Lung (tissue), 12 donors: Measurements from ENCODE around the gene CGB3. TPM values are rescaled to one million over a fixed set of nuclear protein-coding genes. Genes with fewer than 3 reads are reported as not detected.

Experiments
- ATAC-seq: fragments of 200-7000 bp; cut with Tn5 transposase; one replicate; pipeline ENCODE4 v1.9.1; 2020; ENCODE audit warnings: moderate number of reproducible peaks; ENCODE audit not compliant: insufficient read depth, low FRiP score
- DNase-seq, 3 donors: peaks; one replicate each; pipeline ENCODE4 v3.0.0-alpha.2; 2013 to 2017
- H3K27ac ChIP-seq, 2 donors: one replicate each; pipeline ENCODE4 v1.5.1; 2013; ENCODE audit warnings: mild to moderate bottlenecking in 2 of 2, moderate library complexity in 2 of 2, control low read depth in 1 of 2, inconsistent platforms in 1 of 2, low read depth in 1 of 2, low read length in 1 of 2
- H3K27me3 ChIP-seq, 3 donors: one replicate each; pipeline ENCODE4 v1.5.1; 2013; ENCODE audit warnings: low read length in 2 of 3; ENCODE audit not compliant: control insufficient read depth in 3 of 3, insufficient read depth in 3 of 3
- H3K36me3 ChIP-seq, 4 donors: one replicate each; pipeline ENCODE4 v1.5.1; 2013; ENCODE audit warnings: low read length in 4 of 4, mild to moderate bottlenecking in 1 of 4, moderate library complexity in 1 of 4; ENCODE audit not compliant: control insufficient read depth in 4 of 4, insufficient read depth in 4 of 4
- H3K4me1 ChIP-seq, 5 donors: one replicate each; pipeline ENCODE4 v1.5.1; 2013; ENCODE audit warnings: low read length in 5 of 5, mild to moderate bottlenecking in 2 of 5, moderate library complexity in 1 of 5; ENCODE audit not compliant: control insufficient read depth in 5 of 5, insufficient read depth in 5 of 5
- H3K4me3 ChIP-seq: one replicate; pipeline ENCODE4 v1.5.1; 2013; ENCODE audit warnings: mild to moderate bottlenecking, control low read depth, moderate library complexity
- H3K9ac ChIP-seq, 2 donors: one replicate each; pipeline ENCODE4 v1.5.1; 2013; ENCODE audit warnings: low read length in 2 of 2, control low read depth in 1 of 2; ENCODE audit not compliant: insufficient read depth in 1 of 2
- H3K9me3 ChIP-seq, 4 donors: one replicate each; pipeline ENCODE4 v1.5.1; 2013; ENCODE audit warnings: low read length in 3 of 4, mild to moderate bottlenecking in 1 of 4, moderate library complexity in 1 of 4; ENCODE audit not compliant: control insufficient read depth in 4 of 4, insufficient read depth in 3 of 4
- CTCF ChIP-seq: IDR thresholded peaks from 2 replicates; pipeline ENCODE4 v1.5.1; 2012; ENCODE audit warnings: mild to moderate bottlenecking; ENCODE audit errors: control extremely low read depth, extremely low read depth
- WGBS, 2 donors: extraction: QIAGEN DNeasy Blood & Tissue Kit; methylation state at CpG; one replicate each; pipeline ENCODE4 v1.1.7; 2013; 5-methylcytosine and 5-hydroxymethylcytosine counted together
- polyA plus RNA-seq, 2 donors: library from polyadenylated mRNA; stranded (reverse); fragments of 200-250 nt; gene quantifications; one replicate each; pipeline ENCODE4 v1.2.1, GENCODE V29; 2013
- total RNA-seq, 2 donors: library from RNA; depleted of rRNA in 1 of 2; stranded (reverse); fragments of >200 nt in 1 of 2; gene quantifications; one replicate each; pipeline ENCODE4 v1.2.1, GENCODE V29; 2014 to 2021
- donor health status: control.
- donor health status: control.
- donor health status: Bipolar disorder and iron deficiency.
- donor health status: healthy.
- donor health status: DM: yes; HTN: yes; CAD: no.

Gene CGB3
- total and polyA plus RNA-seq, 4 donors: not detected

- H3K9ac ChIP-seq: no peak overlapping the region
- no peaks in the 10 kb centered on the region for H3K27me3 ChIP-seq
- TF ChIP-seq CTCF: no peak
- DNase-seq: no peak
- H3K4me1 ChIP-seq: no peaks in the 10 kb centered on the region
- ATAC-seq: no peak
- peaks cover 13 to 70% (median 21%) of the 10 kb centered on the region in 4 donors for H3K36me3 ChIP-seq
- 96 to 97% methylated on average over 18 of the region's 18 CpGs for WGBS, 2 donors
- no peak overlapping the region for H3K4me3 ChIP-seq
- no peak overlapping the region for H3K27ac ChIP-seq
- no peaks in the 10 kb centered on the region for H3K9me3 ChIP-seq
Observed at GRCh38 chr19:49009828-49010227, 14.3 kb downstream of the CGB3 start.

DNA sequence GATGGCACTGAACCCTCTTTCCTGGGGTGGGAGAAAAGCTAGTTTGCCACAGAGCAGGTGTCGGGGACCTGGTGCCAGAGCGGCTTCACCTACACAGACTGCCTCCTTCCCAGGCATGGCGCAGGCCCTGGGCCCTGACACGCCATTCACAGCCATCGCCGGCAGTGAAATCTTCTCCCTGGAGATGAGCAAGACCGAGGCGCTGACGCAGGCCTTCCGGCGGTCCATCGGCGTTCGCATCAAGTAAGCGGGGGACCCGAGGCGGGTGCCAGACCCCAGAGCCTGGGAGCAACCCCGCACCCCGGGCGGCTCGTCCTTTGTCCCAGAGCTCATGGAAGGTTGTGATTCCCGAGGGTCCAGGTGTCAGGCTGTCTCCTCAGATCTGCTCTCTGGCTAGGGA lies 17.2 kb downstream of the CGB3 start:
- H3K27me3 ChIP-seq: no peaks in the 10 kb centered on the region
- H3K4me3 ChIP-seq: no peak overlapping the region
- peaks cover 12 to 61% (median 24%) of the 10 kb centered on the region in 4 donors for H3K36me3 ChIP-seq
- TF ChIP-seq CTCF: no peak
- no peak overlapping the region for H3K9ac ChIP-seq
- no peak overlapping the region for H3K27ac ChIP-seq
- no peak for ATAC-seq
- DNase-seq: no peak
- H3K9me3 ChIP-seq: no peaks in the 10 kb centered on the region
- no peaks in the 10 kb centered on the region for H3K4me1 ChIP-seq
- 98 to 99% methylated on average over 22 of the region's 22 CpGs for WGBS, 2 donors

- Histone ChIP-seq H3K4me1 (no peaks in the 10 kb centered on the region), H3K27me3 (no peaks in the 10 kb centered on the region), H3K9me3 (no peaks in the 10 kb centered on the region), H3K9ac (no peak overlapping the region), H3K27ac (no peak overlapping the region), H3K4me3 (no peak overlapping the region), H3K36me3 (peaks cover 12 to 43% (median 22%) of the 10 kb centered on the region in 4 donors)
- DNase-seq: no peak
- no peak for TF ChIP-seq CTCF
- ATAC-seq: no peak
- WGBS, 2 donors: 95 to 99% methylated on average over 7 of the region's 7 CpGs
Observed at GRCh38 chr19:49004964-49005614, 19.0 kb downstream of the CGB3 start.

DNA sequence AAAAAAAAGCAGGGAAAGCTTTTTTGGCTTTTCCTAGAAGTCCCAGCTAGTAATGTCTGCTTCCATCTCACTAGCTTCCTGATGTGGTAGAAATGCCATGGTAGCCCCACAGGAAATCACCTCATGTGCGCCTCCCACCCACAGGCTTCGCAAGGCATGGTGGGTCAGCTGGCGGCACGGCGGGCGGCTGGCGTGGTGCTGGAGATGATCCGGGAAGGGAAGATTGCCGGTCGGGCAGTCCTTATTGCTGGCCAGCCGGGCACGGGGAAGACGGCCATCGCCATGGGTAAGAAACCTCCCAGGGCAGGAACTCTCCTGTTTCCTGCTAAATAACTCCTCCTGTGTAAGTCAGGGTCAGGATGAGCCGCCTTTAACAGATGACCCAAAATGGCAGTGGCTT lies 20.0 kb downstream of the CGB3 start:
- no peak overlapping the region for H3K27ac ChIP-seq
- WGBS, 2 donors: 98% methylated on average over 15 of the region's 15 CpGs
- DNase-seq (no peak), ATAC-seq (no peak)
- no peak overlapping the region for H3K9ac ChIP-seq
- H3K4me1 ChIP-seq: no peaks in the 10 kb centered on the region
- peaks cover 12 to 38% (median 16%) of the 10 kb centered on the region in 4 donors for H3K36me3 ChIP-seq
- no peaks in the 10 kb centered on the region for H3K27me3 ChIP-seq
- no peaks in the 10 kb centered on the region for H3K9me3 ChIP-seq
- no peak for TF ChIP-seq CTCF
- H3K4me3 ChIP-seq: no peak overlapping the region
